ENCODE measurements around the gene NECAB3.
"Not testable (repeated sequence)": the region's sequence is repeated elsewhere in the genome, so short reads cannot be mapped to it uniquely, and the experiment has no call there.

NECAB3 gene

DNA sequence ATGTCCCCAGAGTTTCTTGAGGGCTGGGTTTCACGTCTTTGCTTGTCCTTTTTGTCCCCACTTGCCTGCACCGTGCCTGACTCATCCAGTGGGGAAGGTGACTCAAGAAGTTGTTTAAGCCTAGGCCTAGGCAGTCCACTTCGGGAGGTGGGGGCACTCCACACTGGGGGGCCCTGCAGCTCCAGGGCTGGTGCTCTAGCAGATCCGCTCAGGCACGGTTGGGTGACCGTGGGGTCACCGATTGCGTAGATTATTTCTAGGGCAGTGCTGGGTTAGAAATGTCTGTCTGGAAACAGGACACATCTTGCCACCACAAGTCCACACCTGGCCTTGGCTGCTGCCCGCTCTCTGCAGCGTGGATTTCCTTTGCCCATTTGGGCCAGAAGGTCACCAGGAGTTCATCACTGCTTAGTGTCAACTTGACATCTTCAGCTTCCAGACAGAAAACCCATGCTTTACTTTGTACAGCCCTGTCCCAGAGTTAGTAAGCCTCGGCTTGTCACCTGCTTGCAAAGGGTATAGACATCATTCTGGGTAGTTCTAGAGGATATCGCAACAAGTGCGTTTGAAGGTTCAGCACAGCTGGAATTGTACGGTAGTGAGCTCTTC, 25.7 kb downstream of the NECAB3 start:
- no peak for DNase-seq

DNA sequence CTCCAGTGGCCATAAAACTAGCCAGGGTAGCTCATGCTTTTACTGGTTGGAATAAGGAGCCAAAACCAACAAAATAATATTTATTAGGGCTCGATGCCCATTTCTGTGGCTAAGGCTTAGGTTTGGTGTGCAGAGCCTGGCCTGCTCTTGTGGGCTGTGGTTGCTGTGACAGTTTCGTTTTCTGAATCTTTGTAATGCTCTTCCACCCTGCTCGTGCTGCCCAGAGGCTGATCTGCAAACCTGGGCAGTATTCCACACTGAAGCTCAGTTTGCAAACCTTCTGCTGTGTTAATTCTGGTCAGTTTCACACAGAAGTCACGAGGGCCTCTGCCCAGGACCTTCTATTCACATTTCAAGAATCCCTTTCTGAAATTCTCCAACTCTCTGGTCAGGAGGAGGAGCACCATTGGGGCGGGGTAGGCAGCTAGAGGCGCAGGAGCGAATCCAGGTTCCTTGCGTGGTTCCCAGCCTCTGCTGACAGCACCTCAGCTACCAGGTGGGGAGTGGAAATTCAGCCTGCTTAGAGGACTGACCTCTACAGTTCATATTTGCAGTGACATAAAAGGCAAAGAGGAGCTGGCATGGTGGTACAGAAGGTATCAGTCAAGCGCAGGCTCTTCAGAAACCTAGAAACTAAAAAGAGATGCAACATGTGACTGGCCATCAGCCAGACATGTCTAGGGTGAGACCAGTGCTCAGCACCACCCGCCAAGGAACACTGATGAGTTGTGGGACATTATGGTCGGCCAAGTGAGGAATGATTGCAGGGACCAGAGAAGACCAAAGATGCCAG, 26.4 kb downstream of the NECAB3 start:
- DNase-seq, result no peak

DNA sequence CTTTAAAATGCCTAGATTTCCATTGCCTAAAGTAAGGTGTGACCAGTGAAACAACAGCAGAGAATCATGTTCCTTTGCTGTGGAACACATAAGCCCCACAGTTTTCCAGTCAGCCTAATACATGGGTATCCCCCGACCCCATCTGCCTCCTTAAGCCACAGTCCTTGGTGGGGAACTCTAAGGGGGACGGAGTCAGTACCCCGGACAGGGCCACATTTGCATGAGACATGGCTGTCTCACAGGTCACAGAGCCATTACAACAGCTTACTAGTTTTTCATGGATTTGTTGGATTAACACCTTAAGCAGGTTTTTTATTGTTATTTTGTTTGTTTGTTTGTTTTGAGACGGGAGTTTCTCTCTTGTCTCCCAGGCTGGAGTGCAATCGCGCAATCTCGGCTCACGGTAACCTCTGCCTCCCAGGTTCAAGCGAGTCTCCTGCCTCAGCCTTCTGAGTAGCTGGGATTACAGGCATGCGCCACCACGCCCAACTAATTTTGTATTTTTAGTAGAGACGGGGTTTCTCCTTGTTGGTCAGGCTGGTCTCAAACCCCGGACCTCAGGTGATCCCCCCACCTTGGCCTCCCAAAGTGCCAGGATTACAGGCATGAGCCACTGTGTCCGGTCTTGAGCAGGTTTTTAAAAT, 27.1 kb downstream of the NECAB3 start:
- not testable (repeated sequence) for DNase-seq

DNA sequence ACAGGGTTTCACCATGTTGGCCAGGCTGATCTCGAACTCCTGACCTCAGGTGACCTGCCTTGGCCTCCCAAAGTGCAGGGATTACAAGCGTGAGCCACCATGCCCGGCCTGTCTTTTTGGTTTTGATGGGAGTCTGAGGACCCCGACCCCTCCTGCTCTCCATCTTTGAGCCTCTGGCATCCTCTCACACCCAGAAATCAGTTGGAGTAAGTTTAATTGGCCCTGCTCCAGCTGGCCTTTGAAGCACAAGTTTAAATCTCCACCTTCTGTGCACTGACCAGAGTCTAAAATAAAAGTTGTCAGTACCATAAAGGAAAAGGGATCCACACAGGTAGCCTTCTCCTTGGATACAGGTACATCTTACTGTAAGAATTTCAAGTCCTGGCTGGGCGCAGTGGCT, 28.0 kb downstream of the NECAB3 start:
- DNase-seq, result no peak

DNA sequence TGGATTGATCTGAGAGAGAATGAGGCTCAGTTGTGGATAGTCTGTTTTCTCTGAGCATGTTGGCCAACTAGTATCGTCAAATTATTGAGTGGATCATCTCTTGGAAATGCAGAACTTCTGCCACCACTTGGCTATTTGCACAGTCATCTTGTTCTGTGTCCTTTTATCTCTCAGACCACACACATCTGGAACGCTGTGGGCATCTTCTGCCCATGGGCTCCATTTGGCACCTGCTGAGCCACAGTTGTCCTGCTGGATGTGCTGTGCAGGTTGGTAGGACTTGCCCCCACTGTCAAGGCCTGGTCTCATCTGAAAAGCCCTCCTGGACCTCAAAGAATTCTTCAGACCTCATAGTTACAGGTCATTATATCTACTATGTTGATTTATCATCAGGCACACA, 28.8 kb downstream of the NECAB3 start:
- no peak for DNase-seq

DNA sequence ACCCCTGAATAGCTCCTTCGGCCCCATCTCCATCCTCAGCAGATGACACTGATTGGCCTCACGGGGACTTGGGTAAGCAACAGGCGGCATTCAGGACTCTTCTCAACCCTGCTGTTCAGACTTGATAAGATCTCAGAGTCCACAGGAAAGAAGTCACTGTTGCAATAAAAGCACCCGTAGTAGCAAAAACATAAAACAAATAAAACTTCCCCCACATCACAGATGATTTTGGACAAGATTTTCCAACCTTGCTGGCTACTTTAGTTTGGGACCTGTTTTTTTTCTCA, 29.2 kb downstream of the NECAB3 start:
- DNase-seq, result no peak

DNA sequence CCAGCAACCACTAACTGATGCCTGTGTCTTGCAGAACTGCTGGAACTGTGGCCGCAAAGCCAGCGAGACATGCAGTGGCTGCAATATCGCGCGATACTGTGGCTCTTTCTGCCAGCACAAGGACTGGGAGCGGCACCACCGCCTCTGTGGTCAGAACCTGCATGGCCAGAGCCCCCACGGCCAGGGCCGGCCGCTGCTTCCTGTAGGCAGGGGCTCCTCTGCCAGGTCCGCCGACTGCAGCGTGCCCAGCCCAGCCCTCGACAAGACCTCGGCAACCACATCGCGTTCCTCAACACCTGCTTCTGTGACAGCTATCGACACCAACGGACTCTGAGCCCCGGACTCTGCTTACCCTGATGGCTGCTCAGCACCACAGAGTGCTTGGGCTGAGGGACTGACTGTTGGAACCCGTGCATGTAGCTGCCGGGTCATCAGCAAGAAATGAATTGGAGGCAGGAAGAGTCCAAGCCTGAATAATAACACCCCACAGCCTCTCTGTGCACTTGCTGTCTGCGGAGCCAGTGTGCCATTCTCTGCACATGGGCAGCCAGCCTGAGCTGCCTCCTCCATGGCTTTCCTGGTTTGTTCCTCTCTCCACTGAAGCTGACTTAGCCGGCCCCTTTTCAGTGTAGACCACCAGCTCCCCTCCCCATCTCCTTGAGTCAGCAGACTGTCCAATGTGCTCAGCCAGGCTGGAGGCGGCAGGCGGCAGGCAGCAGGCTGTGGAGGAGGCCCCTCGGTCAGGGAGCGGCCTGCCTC, 29.7 kb downstream of the NECAB3 start:
- no peak for DNase-seq

DNA sequence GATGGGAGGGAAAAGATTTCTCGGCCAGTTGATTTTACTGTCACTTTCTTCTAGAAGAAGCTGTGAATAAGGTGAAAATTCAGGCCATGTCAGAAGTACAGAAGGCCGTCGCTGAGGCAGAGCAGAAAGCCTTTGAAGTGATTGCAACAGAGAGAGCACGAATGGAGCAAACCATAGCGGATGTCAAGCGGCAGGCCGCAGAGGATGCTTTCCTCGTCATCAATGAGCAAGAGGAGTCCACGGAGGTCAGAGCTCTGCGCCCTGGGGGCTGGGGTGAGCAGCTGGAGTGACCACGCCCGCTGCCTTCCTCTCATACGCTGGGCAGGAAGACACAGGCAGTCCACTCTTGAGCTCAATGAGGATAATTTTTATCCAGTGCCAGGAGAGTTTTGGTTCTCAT, 33.9 kb downstream of the NECAB3 start:
- no peak for DNase-seq

DNA sequence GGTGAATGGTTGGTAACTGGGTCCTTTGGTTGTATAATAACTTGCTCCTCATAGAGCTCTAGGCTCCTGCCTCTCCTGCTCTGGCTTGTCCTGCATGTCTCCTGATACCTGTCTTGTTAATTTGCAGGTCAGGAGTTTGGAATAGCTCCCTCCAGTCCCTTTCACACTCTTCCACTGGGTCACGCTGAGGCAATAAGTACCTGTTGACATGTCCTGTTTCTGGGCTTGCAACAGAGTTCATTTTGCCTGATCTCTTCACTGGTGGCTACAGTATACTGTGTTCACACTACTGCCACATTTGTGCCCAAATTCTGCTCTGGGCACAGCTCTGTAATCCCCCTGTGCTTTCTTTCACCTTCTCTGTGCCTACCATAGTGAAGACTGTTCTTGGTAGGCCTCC, 37.5 kb downstream of the NECAB3 start:
- DNase-seq, result no peak

DNA sequence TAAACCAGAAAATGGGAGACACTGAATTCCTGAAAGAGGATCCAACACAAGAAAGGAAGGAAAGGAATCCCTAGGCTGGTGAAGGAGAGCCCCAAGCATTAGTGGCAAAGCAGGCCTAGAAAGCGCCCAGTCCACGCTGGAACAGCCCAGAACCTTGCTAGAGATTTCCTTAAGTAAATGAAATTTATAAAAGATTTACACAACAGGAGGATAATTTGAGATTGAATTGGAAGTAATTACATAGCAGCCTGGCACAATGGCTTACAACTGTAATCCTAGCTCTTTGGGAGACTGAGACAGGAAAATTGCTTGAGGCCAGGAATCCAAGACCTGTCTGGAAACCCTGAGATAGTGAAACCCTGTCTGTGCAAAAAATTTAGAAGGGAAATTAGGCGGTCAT, 38.9 kb downstream of the NECAB3 start:
- no peak for DNase-seq

DNA sequence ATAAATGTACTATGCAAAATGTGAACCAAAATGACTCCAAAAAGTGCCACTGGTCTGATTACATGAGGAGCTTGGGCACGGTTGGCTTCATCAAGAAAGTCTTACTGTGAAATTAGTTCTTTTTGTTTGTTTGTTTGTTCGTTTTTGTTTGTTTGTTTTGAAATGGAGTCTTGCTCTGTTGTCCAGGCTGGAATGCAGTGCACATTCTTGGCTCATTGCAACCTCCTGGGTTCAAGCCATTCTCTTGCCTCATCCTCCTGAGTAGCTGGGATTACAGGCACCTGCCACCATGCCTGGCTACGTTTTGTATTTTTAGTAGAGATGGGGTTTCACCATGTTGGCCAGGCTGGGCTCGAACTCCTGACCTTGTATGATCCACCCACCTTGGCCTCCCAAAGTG, 42.3 kb downstream of the NECAB3 start:
- not testable (repeated sequence) for DNase-seq

DNA sequence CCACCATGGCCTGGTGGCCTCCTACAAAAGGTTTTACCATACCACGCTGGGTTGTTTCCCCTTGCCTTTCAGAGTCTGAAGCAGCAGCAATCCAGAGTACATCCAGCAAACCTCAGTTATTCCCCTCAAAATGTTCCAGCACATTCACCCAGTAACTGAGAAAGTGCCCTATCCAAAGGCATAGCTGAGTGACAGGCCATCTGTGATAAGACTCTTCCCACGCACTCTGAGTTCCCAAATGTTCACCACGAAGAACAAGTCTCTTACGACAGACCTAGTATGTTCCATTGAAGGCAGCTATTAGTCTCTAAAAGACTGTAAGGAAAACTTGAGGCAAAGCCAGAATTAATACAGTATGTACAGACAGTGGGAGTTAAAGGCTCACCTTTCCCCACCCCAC, 43.7 kb downstream of the NECAB3 start:
- DNase-seq, result no peak

DNA sequence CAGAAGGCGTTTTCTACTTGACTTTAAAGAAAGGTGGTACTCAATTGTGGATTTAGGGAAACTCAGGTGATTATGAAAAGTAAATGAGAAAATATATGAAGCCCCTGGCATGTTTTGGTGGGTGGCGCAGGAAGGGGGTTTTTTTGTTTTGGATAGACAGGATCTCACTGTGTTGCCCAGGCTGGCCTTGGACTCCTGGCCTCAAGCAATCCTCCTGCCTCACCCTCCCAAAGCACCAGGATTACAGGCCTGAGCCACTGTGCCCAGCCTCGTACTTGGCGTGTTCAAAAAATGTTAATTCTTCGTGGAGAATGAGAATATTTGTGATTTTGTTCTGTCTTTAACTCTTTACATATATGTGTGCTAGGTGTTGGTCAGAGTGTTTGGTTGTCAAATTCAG, 44.2 kb downstream of the NECAB3 start:
- no peak for DNase-seq

DNA sequence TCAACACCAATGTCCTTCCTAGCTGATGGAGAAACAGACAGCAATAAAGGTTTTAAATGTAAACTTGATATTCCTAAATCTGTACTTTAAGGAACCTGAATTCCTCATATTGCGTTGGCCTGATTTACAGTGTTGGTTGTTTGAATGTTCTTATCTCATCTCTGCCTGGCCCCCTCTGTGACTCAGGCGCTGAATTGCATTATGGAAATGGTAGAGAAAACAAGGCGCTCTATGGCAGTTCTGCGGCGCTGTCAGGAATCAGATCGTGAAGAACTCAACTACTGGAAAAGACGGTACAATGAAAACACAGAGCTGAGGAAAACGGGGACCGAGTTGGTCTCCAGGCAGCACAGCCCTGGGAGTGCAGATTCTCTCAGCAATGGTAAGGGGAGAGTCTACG, 44.7 kb downstream of the NECAB3 start:
- no peak for DNase-seq

DNA sequence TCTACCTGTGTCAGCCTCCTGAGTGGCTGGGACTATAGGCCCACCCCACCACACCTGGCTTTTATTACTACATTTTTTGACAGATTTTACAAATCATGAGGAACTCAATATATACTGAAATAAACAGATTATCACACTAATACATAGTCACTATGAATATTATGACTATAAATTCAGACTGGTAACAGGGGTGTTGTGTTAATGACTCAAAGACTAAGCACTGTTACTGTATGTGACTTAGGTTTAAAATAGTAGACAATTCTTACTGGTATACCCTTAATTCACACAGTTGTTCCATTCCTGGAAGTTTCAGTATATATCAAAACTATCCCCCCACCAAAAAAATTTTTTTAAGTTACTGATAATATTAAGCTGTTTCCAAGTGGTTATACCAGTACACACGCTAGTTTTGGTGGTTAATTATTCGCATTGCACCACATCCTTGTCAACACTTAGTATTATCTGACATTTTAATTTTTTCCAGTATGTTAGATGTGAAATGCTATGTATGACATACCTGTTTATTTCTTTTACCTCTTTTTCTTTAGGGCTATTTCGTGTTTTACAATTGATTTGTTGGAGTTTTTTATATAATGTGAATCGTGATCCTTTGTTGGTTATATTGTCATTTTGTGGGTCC, 46.5 kb downstream of the NECAB3 start:
- no peak for DNase-seq

DNA sequence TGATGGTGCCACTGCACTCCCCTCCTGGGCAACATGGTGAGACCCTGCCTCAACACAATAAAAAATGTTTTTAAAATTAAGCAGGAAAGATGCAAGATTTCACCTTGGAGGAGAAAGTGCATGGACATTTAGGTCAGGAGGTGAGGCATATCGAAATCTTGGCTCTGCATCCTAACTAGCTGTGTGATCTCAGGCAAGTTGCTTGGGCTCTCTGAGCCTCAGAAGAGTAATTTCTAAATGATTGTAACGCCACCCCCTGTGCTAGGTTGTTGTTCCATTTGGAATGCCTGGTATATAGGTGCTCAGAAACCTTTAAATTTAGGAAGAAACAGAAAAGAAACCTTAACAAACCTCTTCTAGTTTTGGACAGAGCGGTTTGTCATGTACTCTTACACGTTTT, 48.0 kb downstream of the NECAB3 start:
- no peak for DNase-seq

DNA sequence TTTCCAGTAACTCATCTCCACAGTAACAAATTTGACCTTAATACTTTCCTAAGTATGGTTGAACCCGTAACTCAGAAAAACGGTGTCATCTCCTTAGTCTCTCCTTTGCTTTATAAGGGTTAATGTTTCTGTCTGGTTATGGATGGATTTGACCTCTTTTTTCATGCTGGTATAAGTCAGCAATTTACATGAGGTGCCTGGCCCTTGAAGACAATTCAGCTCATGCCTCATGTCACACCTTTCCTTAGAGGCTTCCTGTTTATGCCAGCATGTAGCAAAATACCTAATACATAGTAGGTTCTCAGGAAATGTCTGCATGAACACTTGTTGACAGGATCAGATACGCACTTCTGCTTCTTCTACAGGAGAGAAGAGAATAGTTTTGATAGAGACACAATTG, 49.8 kb downstream of the NECAB3 start:
- no peak for DNase-seq

DNA sequence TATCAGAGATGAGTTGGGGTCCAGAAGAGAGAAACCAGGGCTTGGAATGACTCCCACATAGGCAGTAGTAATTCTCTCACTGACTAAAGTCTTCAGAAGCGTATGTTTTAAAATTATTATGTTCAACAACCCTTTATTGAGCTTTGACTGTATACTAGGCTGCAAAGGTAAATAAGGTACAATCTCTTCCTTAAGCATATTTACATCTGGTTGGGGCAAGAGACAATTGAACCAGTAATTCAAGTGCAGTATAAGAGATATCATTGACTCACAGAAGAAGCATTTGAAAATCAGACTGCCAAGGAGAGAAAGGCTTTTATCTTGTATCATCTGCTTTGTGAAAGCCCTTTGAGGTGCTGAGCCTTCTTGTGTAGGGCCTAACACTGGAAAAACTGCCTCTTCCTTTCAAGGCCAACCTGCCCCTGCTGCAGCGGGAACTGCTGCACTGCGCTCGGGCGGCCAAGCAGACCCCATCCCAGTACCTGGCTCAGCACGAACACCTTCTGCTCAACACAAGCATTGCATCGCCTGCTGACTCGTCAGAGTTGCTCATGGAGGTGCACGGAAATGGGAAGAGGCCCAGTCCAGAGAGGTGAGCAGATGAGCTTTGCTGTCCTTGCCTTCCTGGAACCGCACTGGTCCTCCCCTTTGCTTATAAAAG, 51.4 kb downstream of the NECAB3 start:
- no peak for DNase-seq

DNA sequence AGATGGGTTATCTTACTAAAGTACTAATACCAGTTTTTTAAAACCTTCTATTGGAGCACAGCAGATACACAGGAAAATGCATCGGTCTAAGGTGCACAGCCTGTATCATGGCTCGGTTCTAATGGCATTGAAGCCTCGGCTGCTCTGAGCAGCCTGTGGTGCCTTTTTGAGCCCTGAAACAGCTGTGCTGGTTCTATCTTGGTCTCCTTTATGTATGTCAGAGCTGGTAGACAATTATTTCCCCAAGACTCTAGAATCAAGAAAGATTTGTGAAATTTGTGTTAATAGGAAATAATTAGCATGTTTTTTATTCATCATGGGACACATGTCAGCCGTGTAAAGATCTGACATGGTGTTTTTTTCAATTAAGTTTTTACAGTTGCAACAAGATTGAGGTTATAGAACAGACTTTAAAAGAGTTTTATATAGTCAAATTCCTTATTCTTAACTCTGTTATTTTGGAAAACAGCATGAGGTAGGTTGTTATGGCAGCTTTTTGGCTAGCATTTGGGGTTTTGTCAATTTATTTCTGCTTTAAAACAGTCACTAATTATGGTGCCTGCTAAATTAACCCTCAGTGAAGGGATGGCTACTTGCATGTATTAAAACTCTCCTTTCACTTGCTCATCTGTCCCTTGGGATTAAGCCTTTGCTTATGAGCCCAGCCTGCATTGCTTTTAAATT, 52.4 kb downstream of the NECAB3 start:
- DNase-seq, result no peak

DNA sequence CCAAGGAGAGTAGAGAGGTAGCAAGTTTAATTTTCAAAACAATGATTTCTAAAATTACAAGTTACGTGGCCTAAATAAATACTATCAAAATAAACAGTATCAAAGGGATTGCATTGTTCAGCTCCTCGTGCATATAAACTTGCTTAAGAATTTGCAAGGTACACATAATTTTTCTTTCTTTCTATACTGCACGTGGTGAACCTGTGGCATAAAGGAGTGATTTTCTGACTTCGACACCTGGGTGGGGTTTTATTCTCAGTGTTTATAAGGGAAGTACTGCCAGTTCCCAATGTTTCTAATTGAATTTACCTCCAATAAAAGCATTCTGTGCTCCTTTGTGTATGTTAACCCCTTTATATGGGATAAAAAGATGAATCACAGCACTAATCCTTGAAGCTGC, 62.2 kb downstream of the NECAB3 start:
- DNase-seq, result no peak

DNA sequence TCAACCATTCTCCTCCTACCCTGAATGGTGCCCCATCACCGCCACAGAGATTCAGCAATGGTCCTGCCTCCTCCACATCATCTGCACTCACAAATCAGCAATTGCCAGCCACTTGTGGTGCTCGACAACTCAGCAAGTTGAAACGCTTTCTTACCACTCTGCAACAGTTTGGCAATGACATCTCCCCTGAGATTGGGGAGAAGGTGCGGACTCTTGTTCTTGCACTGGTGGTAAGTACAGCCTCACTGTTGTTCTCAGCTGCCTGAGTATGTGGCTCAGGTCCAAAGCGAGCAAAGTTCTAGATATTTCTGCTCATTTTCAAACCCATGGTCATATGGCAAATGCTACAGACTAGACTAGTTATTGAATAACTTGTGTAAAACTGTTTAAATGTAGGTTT, 63.1 kb downstream of the NECAB3 start:
- no peak for DNase-seq

DNA sequence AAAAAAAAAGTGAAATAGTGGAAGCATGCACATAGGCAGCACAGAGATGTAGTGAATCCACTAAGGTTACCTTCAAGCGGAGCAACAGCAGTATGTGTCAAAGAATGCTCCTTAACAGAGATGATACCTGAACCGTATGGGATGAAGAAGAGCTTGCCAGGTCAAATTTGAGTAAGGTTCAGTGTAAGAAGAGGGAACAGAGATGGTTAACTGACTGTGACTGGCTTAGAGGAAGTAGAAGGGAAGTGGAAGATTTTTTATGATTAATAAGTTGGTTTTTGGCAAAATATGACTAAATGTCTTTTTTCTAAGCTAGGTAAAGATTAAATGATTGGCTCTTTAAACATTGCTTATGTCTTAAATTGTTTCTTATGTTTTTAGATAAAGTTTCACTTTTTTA, 64.7 kb downstream of the NECAB3 start:
- DNase-seq, result no peak

Data from effector CD4-positive, alpha-beta T cell (primary cell).